Omental fat pad (tissue), 4 donors: Measurements from ENCODE around the gene PER1. TPM values are rescaled to one million over a fixed set of nuclear protein-coding genes. Genes with fewer than 3 reads are reported as not detected.

Source experiments
- ATAC-seq: fragments of 150-250 bp; one replicate; pipeline ENCODE4 v1.9.1; 2016; ENCODE audit warnings: mild to moderate bottlenecking, moderate library complexity; ENCODE audit not compliant: low FRiP score
- DNase-seq: peaks from one replicate; pipeline ENCODE4 v3.0.0-alpha.2; 2019; ENCODE audit warnings: low spot score
- total RNA-seq, 4 donors: library from RNA; depleted of rRNA; stranded (reverse); fragments of >200 nt; gene quantifications; one replicate each; pipeline ENCODE4 v1.1.0, GENCODE V29; 2016
- TF ChIP-seq, protein P1 (sequence below), 3 donors: fragments of 450-650 bp; IDR thresholded peaks; one replicate each; pipeline ENCODE4 v1.5.1; 2016 to 2017; ENCODE audit warnings: antibody characterized with exemption in 3 of 3, mild to moderate bottlenecking in 3 of 3, moderate library complexity in 2 of 3

The PER1 gene
- total RNA-seq, 4 donors from 2014 or later: 78.8 to 169 (median 122) TPM

- TF ChIP-seq, protein P1, sequence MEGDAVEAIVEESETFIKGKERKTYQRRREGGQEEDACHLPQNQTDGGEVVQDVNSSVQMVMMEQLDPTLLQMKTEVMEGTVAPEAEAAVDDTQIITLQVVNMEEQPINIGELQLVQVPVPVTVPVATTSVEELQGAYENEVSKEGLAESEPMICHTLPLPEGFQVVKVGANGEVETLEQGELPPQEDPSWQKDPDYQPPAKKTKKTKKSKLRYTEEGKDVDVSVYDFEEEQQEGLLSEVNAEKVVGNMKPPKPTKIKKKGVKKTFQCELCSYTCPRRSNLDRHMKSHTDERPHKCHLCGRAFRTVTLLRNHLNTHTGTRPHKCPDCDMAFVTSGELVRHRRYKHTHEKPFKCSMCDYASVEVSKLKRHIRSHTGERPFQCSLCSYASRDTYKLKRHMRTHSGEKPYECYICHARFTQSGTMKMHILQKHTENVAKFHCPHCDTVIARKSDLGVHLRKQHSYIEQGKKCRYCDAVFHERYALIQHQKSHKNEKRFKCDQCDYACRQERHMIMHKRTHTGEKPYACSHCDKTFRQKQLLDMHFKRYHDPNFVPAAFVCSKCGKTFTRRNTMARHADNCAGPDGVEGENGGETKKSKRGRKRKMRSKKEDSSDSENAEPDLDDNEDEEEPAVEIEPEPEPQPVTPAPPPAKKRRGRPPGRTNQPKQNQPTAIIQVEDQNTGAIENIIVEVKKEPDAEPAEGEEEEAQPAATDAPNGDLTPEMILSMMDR (IDR thresholded peaks at IDR 0.05): no peak
- ATAC-seq (no peak), DNase-seq (no peak)
These were observed 3.7 kb upstream of the PER1 start for GRCh38 chr17:8155996-8156245.

- TF ChIP-seq, protein P1 (IDR thresholded peaks at IDR 0.05): no peak
- no peak for ATAC-seq
- no peak for DNase-seq
These were observed 3.2 kb upstream of the PER1 start for GRCh38 chr17:8155231-8155995.

GRCh38 chr17:8154608-8155155 lies 2.5 kb upstream of the PER1 start:
- TF ChIP-seq, protein P1 (IDR thresholded peaks at IDR 0.05): no peak
- DNase-seq (no peak), ATAC-seq (no peak)

- TF ChIP-seq, protein P1 (IDR thresholded peaks at IDR 0.05): no peak
- peak; percentile 60 for ATAC-seq
- peak; percentile 98 for DNase-seq
These were observed 1.9 kb upstream of the PER1 start for GRCh38 chr17:8153957-8154607.

- DNase-seq (peak; percentile 69), ATAC-seq (peak; percentile 8)
- TF ChIP-seq, protein P1 (IDR thresholded peaks at IDR 0.05): no peak
These were observed 1.3 kb upstream of the PER1 start for GRCh38 chr17:8153525-8153956.

- ATAC-seq (no peak), DNase-seq (no peak)
- TF ChIP-seq, protein P1 (IDR thresholded peaks at IDR 0.05): no peak
These were observed 837 bp upstream of the PER1 start for GRCh38 chr17:8153031-8153451.
